H9 (cell line): ENCODE data around the gene PLXNA1. TPM values are rescaled to one million over a fixed set of nuclear protein-coding genes. Genes with fewer than 3 reads are reported as not detected.

ENCODE experiments used
- DNase-seq: peaks from one replicate; pipeline ENCODE4 v3.0.0-alpha.2; 2017
- H2AFZ ChIP-seq: one replicate; pipeline ENCODE4 v1.6.1; 2013; ENCODE audit warnings: mild to moderate bottlenecking, low read length, control low read depth, moderate library complexity
- H2AK5ac ChIP-seq: 2 replicates; pipeline ENCODE4 v1.6.1; 2013; ENCODE audit warnings: low read length, control low read depth, mixed read lengths; ENCODE audit not compliant: insufficient read length
- H2BK120ac ChIP-seq: one replicate; pipeline ENCODE4 v1.6.1; 2013; ENCODE audit warnings: low read depth, mild to moderate bottlenecking, low read length, control low read depth, inconsistent platforms; ENCODE audit not compliant: poor library complexity, severe bottlenecking
- H2BK12ac ChIP-seq: 2 replicates; pipeline ENCODE4 v1.6.1; 2013; ENCODE audit warnings: low read length, control low read depth, mixed read lengths, low read depth; ENCODE audit not compliant: insufficient read length
- H2BK15ac ChIP-seq: 2 replicates; pipeline ENCODE4 v1.6.1; 2013; ENCODE audit warnings: low read depth, low read length, control low read depth
- H2BK20ac ChIP-seq: one replicate; pipeline ENCODE4 v1.6.1; 2013; ENCODE audit warnings: low read depth, mild to moderate bottlenecking, low read length, control low read depth, inconsistent platforms; ENCODE audit not compliant: poor library complexity, severe bottlenecking
- H2BK5ac ChIP-seq: 2 replicates; pipeline ENCODE4 v1.6.1; 2013; ENCODE audit warnings: low read length, control low read depth, mixed read lengths; ENCODE audit not compliant: insufficient read length
- H3K14ac ChIP-seq: 2 replicates; pipeline ENCODE4 v1.6.1; 2013; ENCODE audit warnings: low read length, control low read depth; ENCODE audit not compliant: insufficient read depth
- H3K18ac ChIP-seq: 2 replicates; pipeline ENCODE4 v1.6.1; 2013; ENCODE audit warnings: low read depth, mild to moderate bottlenecking, mixed read lengths, low read length, control low read depth; ENCODE audit not compliant: insufficient read length
- H3K23ac ChIP-seq: 2 replicates; pipeline ENCODE4 v1.6.1; 2013; ENCODE audit warnings: low read length, control low read depth, mixed read lengths, low read depth; ENCODE audit not compliant: insufficient read length
- H3K23me2 ChIP-seq: 2 replicates; pipeline ENCODE4 v1.6.1; 2013; ENCODE audit warnings: low read depth, mild to moderate bottlenecking, mixed read lengths, low read length, control low read depth; ENCODE audit not compliant: insufficient read length, poor library complexity, severe bottlenecking
- H3K27ac ChIP-seq: 2 replicates; pipeline ENCODE4 v1.5.1; 2013; ENCODE audit warnings: low read length, control low read depth, mixed read lengths, low read depth; ENCODE audit not compliant: insufficient read length
- H3K27me3 ChIP-seq: 2 replicates; pipeline ENCODE4 v1.6.1; 2013; ENCODE audit warnings: low read length, control low read depth, inconsistent platforms; ENCODE audit not compliant: insufficient read depth
- H3K4ac ChIP-seq: 2 replicates; pipeline ENCODE4 v1.6.1; 2013; ENCODE audit warnings: low read depth, mild to moderate bottlenecking, control low read depth, inconsistent platforms, low read length, moderate library complexity
- H3K4me1 ChIP-seq: 2 replicates; pipeline ENCODE4 v1.6.1; 2013; ENCODE audit warnings: low read length, control low read depth, inconsistent platforms; ENCODE audit not compliant: insufficient read depth
- H3K4me2 ChIP-seq: 2 replicates; pipeline ENCODE4 v1.6.1; 2013; ENCODE audit warnings: low read length, control low read depth, mixed read lengths; ENCODE audit not compliant: insufficient read length, insufficient read depth
- H3K56ac ChIP-seq: 2 replicates; pipeline ENCODE4 v1.6.1; 2013; ENCODE audit warnings: low read depth, mild to moderate bottlenecking, mixed read lengths, low read length, control low read depth; ENCODE audit not compliant: insufficient read length
- H3K79me1 ChIP-seq: 2 replicates; pipeline ENCODE4 v1.6.1; 2013; ENCODE audit warnings: low read depth, mild to moderate bottlenecking, moderate library complexity, low read length, control low read depth, inconsistent platforms; ENCODE audit not compliant: insufficient read depth, poor library complexity, severe bottlenecking
- H3K79me2 ChIP-seq: 2 replicates; pipeline ENCODE4 v1.6.1; 2013; ENCODE audit warnings: low read length, control low read depth, inconsistent platforms; ENCODE audit not compliant: insufficient read depth
- H3K9ac ChIP-seq: 2 replicates; pipeline ENCODE4 v1.6.1; 2013; ENCODE audit warnings: low read length, control low read depth, mixed read lengths; ENCODE audit not compliant: insufficient read length; ENCODE audit errors: extremely low read depth
- H3K9me3 ChIP-seq: one replicate; pipeline ENCODE4 v1.6.1; 2013; ENCODE audit warnings: low read depth, low read length, inconsistent platforms; ENCODE audit not compliant: control insufficient read depth
- H3T11ph ChIP-seq: one replicate; pipeline ENCODE4 v1.6.1; 2013; ENCODE audit warnings: mild to moderate bottlenecking, low read length, control low read depth, inconsistent platforms
- H4K20me1 ChIP-seq: one replicate; pipeline ENCODE4 v1.6.1; 2013; ENCODE audit not compliant: control insufficient read depth, insufficient read length, insufficient read depth
- H4K5ac ChIP-seq: 2 replicates; pipeline ENCODE4 v1.6.1; 2013; ENCODE audit warnings: low read depth, mild to moderate bottlenecking, mixed read lengths, low read length, control low read depth; ENCODE audit not compliant: insufficient read length
- H4K8ac ChIP-seq: replicated peaks from 2 replicates; pipeline ENCODE4 v1.6.1; 2013; ENCODE audit warnings: low read length, control low read depth, mixed read lengths, low read depth; ENCODE audit not compliant: insufficient read length
- H4K91ac ChIP-seq: 2 replicates; pipeline ENCODE4 v1.6.1; 2013; ENCODE audit warnings: low read depth, mild to moderate bottlenecking, moderate library complexity, mixed read lengths, low read length, control low read depth; ENCODE audit not compliant: insufficient read length
- H3K27ac Mint-ChIP-seq, 3 experiments: 2 replicates in 2 of 3; 3 replicates in 1 of 3; pipeline ENCODE4 v1.8.0; 2020 to 2021; ENCODE audit warnings: mixed read lengths in 3 of 3, mild to moderate bottlenecking in 1 of 3, moderate library complexity in 1 of 3
- H3K27me3 Mint-ChIP-seq: 2 replicates; pipeline ENCODE4 v1.8.0; 2021; ENCODE audit warnings: low read depth, mild to moderate bottlenecking, moderate library complexity, mixed read lengths
- H3K36me3 Mint-ChIP-seq, 3 experiments: 2 replicates in 2 of 3; 3 replicates in 1 of 3; pipeline ENCODE4 v1.8.0; 2020 to 2021; ENCODE audit warnings: low read depth in 3 of 3, mixed read lengths in 3 of 3; ENCODE audit not compliant: insufficient read depth in 1 of 3
- H3K4me1 Mint-ChIP-seq, 2 experiments: 2 replicates each; pipeline ENCODE4 v1.8.0; 2020; ENCODE audit warnings: mixed read lengths in 2 of 2
- H3K4me3 Mint-ChIP-seq, 2 experiments: 2 replicates in 1 of 2; 3 replicates in 1 of 2; pipeline ENCODE4 v1.8.0; 2020 to 2021; ENCODE audit warnings: mild to moderate bottlenecking in 2 of 2, mixed read lengths in 2 of 2, moderate library complexity in 1 of 2
- H3K9me3 Mint-ChIP-seq, 2 experiments: 2 replicates in 1 of 2; 3 replicates in 1 of 2; pipeline ENCODE4 v1.8.0; 2020; ENCODE audit warnings: mild to moderate bottlenecking in 2 of 2, mixed read lengths in 2 of 2, moderate library complexity in 1 of 2
- CTCF ChIP-seq: fragments of 200-600 bp; sonication (generic); conservative IDR thresholded peaks from 3 replicates; pipeline ENCODE4 v1.8.0; 2021; ENCODE audit warnings: antibody characterized with exemption, mild to moderate bottlenecking
- WGBS: extraction: QIAGEN DNeasy Blood & Tissue Kit; methylation state at CpG from one replicate; pipeline ENCODE4 v1.1.7; 2013; ENCODE audit warnings: missing lambda C conversion rate, low lambda C conversion rate, mixed read lengths; ENCODE audit not compliant: insufficient read length; ENCODE audit errors: extremely low coverage; 5-methylcytosine and 5-hydroxymethylcytosine counted together
- total RNA-seq: library from RNA; stranded (reverse); gene quantifications from 2 replicates; pipeline ENCODE4 v1.2.1, GENCODE V29; 2021

The PLXNA1 gene
- total RNA-seq, 1 experiment from 2014 or later = 42.1 TPM

DNA sequence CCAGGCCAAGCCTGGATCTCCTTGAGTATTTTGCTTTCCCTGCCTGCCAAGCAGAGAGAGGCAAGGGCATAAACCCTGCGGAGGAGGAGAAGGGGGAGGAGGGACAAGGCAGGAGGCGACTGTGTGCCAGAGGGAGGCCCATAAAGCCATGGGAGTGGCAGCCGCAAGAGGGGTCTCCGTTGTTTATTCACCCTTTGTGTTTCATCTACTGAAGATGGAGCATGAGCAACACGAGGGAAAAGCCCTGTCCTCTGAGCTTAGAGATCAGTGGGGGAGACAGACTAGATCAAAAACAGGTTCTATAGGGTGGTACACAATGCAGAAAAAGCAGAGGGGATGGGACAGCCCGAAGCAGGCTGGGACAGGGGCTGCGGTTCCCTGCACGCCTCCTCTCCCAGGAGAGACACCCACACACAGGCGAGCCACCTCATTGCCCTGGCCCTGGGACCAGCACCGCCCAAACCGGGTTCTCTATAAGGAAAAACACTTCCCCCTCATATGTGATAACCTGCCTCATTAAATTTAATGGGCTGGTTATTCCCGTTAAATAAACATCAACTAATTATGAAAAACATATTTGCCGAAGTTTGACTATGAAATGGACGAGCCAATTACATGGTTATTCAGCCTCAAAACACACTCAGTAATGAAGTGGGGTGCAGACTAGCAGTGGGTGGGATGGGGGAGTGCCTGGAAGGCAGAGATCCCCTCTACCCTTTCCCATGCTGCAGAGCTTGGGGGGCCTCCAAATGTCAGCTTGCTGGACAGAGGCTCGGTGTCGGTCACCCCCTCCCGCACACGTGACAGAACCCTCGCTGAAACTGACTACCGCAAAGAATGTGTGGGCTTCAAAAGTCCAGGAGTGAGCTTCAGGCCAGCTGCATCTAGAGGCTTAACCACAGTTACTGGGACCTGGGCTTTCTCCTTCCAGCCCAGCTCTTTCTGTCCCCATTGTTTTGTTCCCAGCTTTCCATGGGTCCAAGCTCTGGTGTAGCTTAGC, 14.2 kb upstream of the PLXNA1 start:
- no peaks in the 10 kb centered on the region for H4K20me1 ChIP-seq
- no peak overlapping the region for H3T11ph ChIP-seq
- no peak overlapping the region for H3K4me2 ChIP-seq
- no peak overlapping the region for H2BK20ac ChIP-seq
- no peak overlapping the region for H3K56ac ChIP-seq
- no peak overlapping the region for H2BK15ac ChIP-seq
- H2AFZ ChIP-seq = no peak overlapping the region
- TF ChIP-seq CTCF = no peak
- no peak overlapping the region for H2BK120ac ChIP-seq
- DNase-seq = no peak
- 0 out of 5 replicates have a peak, but pooled peaks cover 0 to 3% of the 10 kb centered on the region in 2 experiments for H3K9me3 Mint-ChIP-seq
- H3K14ac ChIP-seq = no peak overlapping the region
- peaks cover 22 to 23% of the 10 kb centered on the region in 2 experiments for H3K4me1 Mint-ChIP-seq
- peak overlapping the region in 1 of 2 experiments; percentile 52; a peak in 1 of 5 replicates for H3K4me3 Mint-ChIP-seq
- H3K9ac ChIP-seq = no peak overlapping the region
- no peaks in the 10 kb centered on the region for H3K4me1 ChIP-seq
- no peak overlapping the region for H2BK5ac ChIP-seq
- H3K79me1 ChIP-seq = no peaks in the 10 kb centered on the region
- H3K27me3 Mint-ChIP-seq = no peaks in the 10 kb centered on the region
- no peaks in the 10 kb centered on the region for H3K27me3 ChIP-seq
- no peaks in the 10 kb centered on the region for H3K79me2 ChIP-seq
- H3K36me3 Mint-ChIP-seq = no peaks in the 10 kb centered on the region
- H3K27ac ChIP-seq = no peak overlapping the region
- H4K5ac ChIP-seq = no peak overlapping the region
- H2BK12ac ChIP-seq = no peak overlapping the region
- no peak overlapping the region for H4K91ac ChIP-seq
- no peak overlapping the region for H3K4ac ChIP-seq
- no peak overlapping the region for H3K23ac ChIP-seq
- H2AK5ac ChIP-seq = no peak overlapping the region
- no peak overlapping the region for H3K18ac ChIP-seq
- peak overlapping the region in 2 of 3 experiments; percentile 40 to 84; a peak in 4 of 7 replicates for H3K27ac Mint-ChIP-seq
- H4K8ac ChIP-seq = no peak overlapping the region
- WGBS = no CpG with 5 or more reads among the region's 20 CpGs
- H3K9me3 ChIP-seq = no peaks in the 10 kb centered on the region
- no peaks in the 10 kb centered on the region for H3K23me2 ChIP-seq
